Measurements from ENCODE around the gene SOHLH1. TPM values are rescaled to one million over a fixed set of nuclear protein-coding genes. Genes with fewer than 3 reads are reported as not detected.

Gene SOHLH1
- total RNA-seq, 4 donors from 2014 or later, result not detected

DNA sequence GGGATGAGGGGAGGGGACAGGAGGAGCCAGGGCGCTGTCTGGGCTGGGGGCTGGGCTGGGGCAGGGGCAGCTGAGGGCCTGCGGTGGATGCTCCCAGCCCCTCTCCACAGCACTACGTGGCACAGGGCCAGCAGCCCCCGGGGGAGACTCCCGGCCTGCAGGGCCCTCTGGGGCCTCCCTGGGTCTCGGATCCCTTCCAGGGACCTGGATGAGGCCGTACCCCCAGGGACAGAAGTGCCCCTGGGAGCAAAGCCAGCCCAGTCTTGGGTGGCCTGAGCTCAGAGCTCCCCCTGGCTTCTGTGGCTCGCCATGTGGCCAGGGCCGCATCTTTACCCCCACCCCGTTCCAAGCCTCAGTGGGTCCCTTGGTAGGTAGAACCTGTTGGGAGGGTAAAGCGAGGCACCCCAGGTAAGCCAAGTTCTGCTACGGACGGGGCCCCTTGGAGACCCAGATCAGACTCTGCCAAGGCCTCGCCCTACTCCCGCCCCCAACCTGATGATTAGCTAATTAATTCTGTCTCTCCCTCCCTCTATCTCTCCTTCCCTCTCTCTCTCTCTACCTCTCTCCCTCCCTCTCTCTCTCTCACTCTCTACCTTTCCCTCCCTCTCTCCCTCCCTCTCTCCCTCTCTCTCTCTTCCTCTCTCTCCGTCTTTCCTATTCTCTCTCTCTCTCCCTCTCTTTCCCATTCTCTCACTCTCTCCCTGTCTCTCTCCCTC lies 27.0 kb upstream of the SOHLH1 start:
- Histone ChIP-seq H3K27me3 (peaks cover 0 to 67% (median 0%) of the 10 kb centered on the region in 4 donors), H3K36me3 (no peaks in the 10 kb centered on the region)
- WGBS, result 70% methylated on average over 11 of the region's 16 CpGs

DNA sequence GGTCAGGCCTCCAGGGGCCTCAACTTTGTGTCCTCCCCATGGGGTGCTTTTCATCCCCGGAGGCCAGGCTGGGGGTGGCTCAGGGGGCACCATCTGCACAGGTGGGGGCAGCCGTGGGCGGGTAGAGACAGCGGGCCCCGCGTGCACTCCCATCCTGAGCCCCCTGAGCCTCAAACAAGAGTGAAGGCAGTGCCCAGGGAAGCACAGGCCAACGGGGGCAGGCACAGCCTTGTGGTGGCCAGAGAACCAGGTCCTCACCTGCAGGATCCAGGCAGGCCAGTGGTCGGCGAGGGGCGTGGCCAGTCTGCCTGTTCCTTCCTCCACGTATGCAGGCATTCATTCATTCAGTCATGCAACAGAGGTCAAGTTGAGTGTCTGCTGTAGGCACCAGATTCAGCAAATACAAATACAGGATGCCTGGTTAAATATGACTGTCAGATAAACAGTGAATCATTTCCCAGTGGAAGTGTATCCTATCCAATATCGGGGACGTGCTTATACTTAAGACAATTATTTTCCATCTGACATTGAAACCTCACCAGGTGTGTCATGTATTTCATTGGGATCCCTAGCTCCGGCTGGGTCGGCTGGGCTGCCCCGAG lies 25.0 kb upstream of the SOHLH1 start:
- no peak overlapping the region for H3K27ac ChIP-seq (replicated peaks in 1 of 4)
- TF ChIP-seq POLR2AphosphoS5 (IDR thresholded peaks at IDR 0.05) (no peak), EP300 (IDR thresholded peaks at IDR 0.05) (no peak), POLR2A (IDR thresholded peaks at IDR 0.05; ENCODE audit: low read depth) (no peak)
- TF ChIP-seq, protein P1, sequence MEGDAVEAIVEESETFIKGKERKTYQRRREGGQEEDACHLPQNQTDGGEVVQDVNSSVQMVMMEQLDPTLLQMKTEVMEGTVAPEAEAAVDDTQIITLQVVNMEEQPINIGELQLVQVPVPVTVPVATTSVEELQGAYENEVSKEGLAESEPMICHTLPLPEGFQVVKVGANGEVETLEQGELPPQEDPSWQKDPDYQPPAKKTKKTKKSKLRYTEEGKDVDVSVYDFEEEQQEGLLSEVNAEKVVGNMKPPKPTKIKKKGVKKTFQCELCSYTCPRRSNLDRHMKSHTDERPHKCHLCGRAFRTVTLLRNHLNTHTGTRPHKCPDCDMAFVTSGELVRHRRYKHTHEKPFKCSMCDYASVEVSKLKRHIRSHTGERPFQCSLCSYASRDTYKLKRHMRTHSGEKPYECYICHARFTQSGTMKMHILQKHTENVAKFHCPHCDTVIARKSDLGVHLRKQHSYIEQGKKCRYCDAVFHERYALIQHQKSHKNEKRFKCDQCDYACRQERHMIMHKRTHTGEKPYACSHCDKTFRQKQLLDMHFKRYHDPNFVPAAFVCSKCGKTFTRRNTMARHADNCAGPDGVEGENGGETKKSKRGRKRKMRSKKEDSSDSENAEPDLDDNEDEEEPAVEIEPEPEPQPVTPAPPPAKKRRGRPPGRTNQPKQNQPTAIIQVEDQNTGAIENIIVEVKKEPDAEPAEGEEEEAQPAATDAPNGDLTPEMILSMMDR (IDR thresholded peaks at IDR 0.05), result no peak
- peaks cover 0 to 87% (median 2%) of the 10 kb centered on the region in 4 donors for H3K27me3 ChIP-seq
- no peaks in the 10 kb centered on the region for H3K36me3 ChIP-seq
- H3K9me3 ChIP-seq, result no peaks in the 10 kb centered on the region
- WGBS, result 58% methylated on average over 11 of the region's 16 CpGs
- intact Hi-C loops (cut with DNase I), result no loop called here
- no peak overlapping the region for H3K4me3 ChIP-seq
- no peaks in the 10 kb centered on the region for H3K4me1 ChIP-seq
- no peak for DNase-seq (ENCODE audit: extremely low spot score)

More for the DNA sequence above, 27.0 kb upstream of the SOHLH1 start:
- H3K4me3 ChIP-seq, result no peak overlapping the region
- DNase-seq (ENCODE audit: extremely low spot score), result no peak
- no peaks in the 10 kb centered on the region for H3K4me1 ChIP-seq
- no peak overlapping the region for H3K27ac ChIP-seq (replicated peaks in 1 of 4)
- intact Hi-C loops (cut with DNase I), result no loop called here
- TF ChIP-seq POLR2A (IDR thresholded peaks at IDR 0.05; ENCODE audit: low read depth) (no peak), POLR2AphosphoS5 (IDR thresholded peaks at IDR 0.05) (no peak), EP300 (IDR thresholded peaks at IDR 0.05) (no peak)
- TF ChIP-seq, protein P1 (IDR thresholded peaks at IDR 0.05), result no peak
- peaks cover 0 to 11% (median 2%) of the 10 kb centered on the region in 4 donors for H3K9me3 ChIP-seq

DNA sequence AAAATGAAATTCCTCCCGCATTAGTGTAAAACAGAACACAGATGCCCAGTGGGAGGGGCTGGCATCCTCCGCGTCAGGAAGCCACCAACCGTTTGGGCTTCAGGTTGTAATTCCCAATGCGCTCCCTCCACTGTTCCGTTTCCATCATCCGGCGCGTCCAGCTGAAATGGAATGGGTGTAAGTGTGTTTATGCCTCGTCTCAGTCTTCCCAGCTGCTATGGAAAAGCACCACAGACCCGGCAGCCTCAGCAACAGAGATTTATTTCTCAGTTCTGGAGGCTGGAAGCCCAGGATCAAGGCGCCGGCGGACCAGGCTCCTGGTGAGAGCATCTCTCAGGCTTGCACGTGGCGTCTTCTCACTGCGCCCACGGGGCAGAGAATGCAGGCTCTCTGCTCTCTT lies 23.1 kb upstream of the SOHLH1 start:
- H3K36me3 ChIP-seq, result no peaks in the 10 kb centered on the region
- H3K4me1 ChIP-seq, result no peaks in the 10 kb centered on the region
- TF ChIP-seq EP300 (IDR thresholded peaks at IDR 0.05) (no peak), POLR2A (IDR thresholded peaks at IDR 0.05; ENCODE audit: low read depth) (no peak), POLR2AphosphoS5 (IDR thresholded peaks at IDR 0.05) (no peak)
- TF ChIP-seq, protein P1 (IDR thresholded peaks at IDR 0.05), result no peak
- intact Hi-C loops (cut with DNase I), result no loop called here
- DNase-seq (ENCODE audit: extremely low spot score), result no peak
- H3K4me3 ChIP-seq, result no peak overlapping the region
- 68% methylated on average over 10 of the region's 18 CpGs for WGBS
- peaks cover 0 to 94% (median 3%) of the 10 kb centered on the region in 4 donors for H3K27me3 ChIP-seq
- no peak overlapping the region for H3K27ac ChIP-seq (replicated peaks in 1 of 4)
- H3K9me3 ChIP-seq, result no peaks in the 10 kb centered on the region

DNA sequence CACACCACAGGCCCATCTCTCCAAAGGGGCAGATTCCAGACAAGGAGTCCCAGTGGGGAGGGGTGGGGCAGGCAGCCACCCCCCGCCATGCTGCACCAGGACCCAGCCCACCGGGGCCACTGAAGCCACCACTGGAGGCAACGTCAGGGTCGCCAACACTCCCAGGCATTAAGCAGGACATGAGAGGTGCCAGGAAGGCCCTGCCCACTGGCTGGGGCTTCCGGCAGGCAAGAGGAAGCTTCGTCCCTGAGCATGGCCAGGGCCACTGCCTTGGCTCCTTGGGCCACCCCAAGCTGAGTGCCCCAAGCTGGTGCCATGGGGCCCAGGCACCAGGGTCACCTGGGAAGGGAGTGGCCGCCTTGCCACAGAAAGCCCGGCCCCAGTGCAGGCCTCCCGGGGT lies 20.2 kb upstream of the SOHLH1 start:
- H3K4me3 ChIP-seq, result no peak overlapping the region
- H3K9me3 ChIP-seq, result no peaks in the 10 kb centered on the region
- no peaks in the 10 kb centered on the region for H3K36me3 ChIP-seq
- H3K27ac ChIP-seq (replicated peaks in 1 of 4), result no peak overlapping the region
- DNase-seq (ENCODE audit: extremely low spot score), result no peak
- no CpG with 5 or more reads among the region's 9 CpGs for WGBS
- peaks cover 0 to 100% (median 13%) of the 10 kb centered on the region in 4 donors for H3K27me3 ChIP-seq
- H3K4me1 ChIP-seq, result peaks cover 0 to 6% (median 3%) of the 10 kb centered on the region in 4 donors
- TF ChIP-seq POLR2AphosphoS5 (IDR thresholded peaks at IDR 0.05), result no peak
- TF ChIP-seq POLR2A (IDR thresholded peaks at IDR 0.05; ENCODE audit: low read depth), result no peak
- TF ChIP-seq, protein P1 (IDR thresholded peaks at IDR 0.05), result no peak
- no peak for TF ChIP-seq EP300 (IDR thresholded peaks at IDR 0.05)
- intact Hi-C loops (cut with DNase I), result no loop called here

All from esophagus muscularis mucosa (tissue), 4 donors.